ENCODE results near the gene HUNK. TPM values are rescaled to one million over a fixed set of nuclear protein-coding genes. Genes with fewer than 3 reads are reported as not detected.

Gene HUNK
- total and polyA plus RNA-seq, 2 experiments from 2014 or later, result 7.1 to 10.8 TPM

GRCh38 chr21:31961704-31962103 lies 88.9 kb downstream of the HUNK start:
- H2AFZ ChIP-seq, result no peak overlapping the region
- no peaks in the 10 kb centered on the region for H3K36me3 ChIP-seq (replicated peaks; ENCODE audit: insufficient read depth, low read depth)
- H3K9me2 ChIP-seq (replicated peaks; ENCODE audit: insufficient read depth), result no peaks in the 10 kb centered on the region
- H3K27ac ChIP-seq, result no peak overlapping the region
- H4K20me1 ChIP-seq (ENCODE audit: insufficient read depth, poor library complexity, severe bottlenecking), result no peaks in the 10 kb centered on the region
- H3K4me2 ChIP-seq, result no peak overlapping the region
- TF ChIP-seq CTCF (IDR thresholded peaks at IDR 0.05; ENCODE audit: poor library complexity) (no peak), EZH2phosphoT487 (IDR thresholded peaks at IDR 0.05; ENCODE audit: low read depth, severe bottlenecking, unreplicated experiment) (no peak), EZH2 (IDR thresholded peaks at IDR 0.05; ENCODE audit: borderline replicate concordance) (no peak)
- H3K27me3 ChIP-seq, result no peaks in the 10 kb centered on the region
- DNase-seq (ENCODE audit: low spot score), result no peak
- H3K79me2 ChIP-seq, result no peaks in the 10 kb centered on the region
- WGBS (ENCODE audit: low lambda C conversion rate, missing lambda C conversion rate), result 100% methylated on average over 1 of the region's 1 CpG
- H3K9me3 ChIP-seq (ENCODE audit: low read depth), result no peaks in the 10 kb centered on the region
- no peak overlapping the region for H3K4me3 ChIP-seq
- H3K4me1 ChIP-seq (ENCODE audit: insufficient read depth), result no peaks in the 10 kb centered on the region

- Histone ChIP-seq H3K27me3 (no peaks in the 10 kb centered on the region), H3K9me2 (replicated peaks; ENCODE audit: insufficient read depth) (no peaks in the 10 kb centered on the region), H3K9me3 (ENCODE audit: low read depth) (no peaks in the 10 kb centered on the region), H3K36me3 (replicated peaks; ENCODE audit: insufficient read depth, low read depth) (no peaks in the 10 kb centered on the region), H3K79me2 (no peaks in the 10 kb centered on the region), H2AFZ (no peak overlapping the region), H4K20me1 (ENCODE audit: insufficient read depth, poor library complexity, severe bottlenecking) (no peaks in the 10 kb centered on the region), H3K4me1 (ENCODE audit: insufficient read depth) (no peaks in the 10 kb centered on the region), H3K4me3 (no peak overlapping the region), H3K27ac (no peak overlapping the region), H3K4me2 (no peak overlapping the region)
- TF ChIP-seq CTCF (IDR thresholded peaks at IDR 0.05; ENCODE audit: poor library complexity) (no peak), EZH2phosphoT487 (IDR thresholded peaks at IDR 0.05; ENCODE audit: low read depth, severe bottlenecking, unreplicated experiment) (no peak), EZH2 (IDR thresholded peaks at IDR 0.05; ENCODE audit: borderline replicate concordance) (no peak)
- WGBS (ENCODE audit: low lambda C conversion rate, missing lambda C conversion rate), result 99% methylated on average over 6 of the region's 6 CpGs
- DNase-seq (ENCODE audit: low spot score), result no peak
Measured at GRCh38 chr21:31964692-31965091, 91.9 kb downstream of the HUNK start.

GRCh38 chr21:31967334-31967733 lies 94.5 kb downstream of the HUNK start:
- TF ChIP-seq EZH2phosphoT487 (IDR thresholded peaks at IDR 0.05; ENCODE audit: low read depth, severe bottlenecking, unreplicated experiment) (no peak), CTCF (IDR thresholded peaks at IDR 0.05; ENCODE audit: poor library complexity) (no peak), EZH2 (IDR thresholded peaks at IDR 0.05; ENCODE audit: borderline replicate concordance) (no peak)
- no peaks in the 10 kb centered on the region for H3K79me2 ChIP-seq
- H3K27me3 ChIP-seq, result no peaks in the 10 kb centered on the region
- H3K27ac ChIP-seq, result no peak overlapping the region
- WGBS (ENCODE audit: low lambda C conversion rate, missing lambda C conversion rate), result 63% methylated on average over 7 of the region's 7 CpGs
- H3K4me2 ChIP-seq, result no peak overlapping the region
- H3K4me3 ChIP-seq, result no peak overlapping the region
- no peaks in the 10 kb centered on the region for H3K4me1 ChIP-seq (ENCODE audit: insufficient read depth)
- no peak overlapping the region for H2AFZ ChIP-seq
- no peak for DNase-seq (ENCODE audit: low spot score)
- H3K36me3 ChIP-seq (replicated peaks; ENCODE audit: insufficient read depth, low read depth), result no peaks in the 10 kb centered on the region
- H3K9me2 ChIP-seq (replicated peaks; ENCODE audit: insufficient read depth), result no peaks in the 10 kb centered on the region
- no peaks in the 10 kb centered on the region for H4K20me1 ChIP-seq (ENCODE audit: insufficient read depth, poor library complexity, severe bottlenecking)
- no peaks in the 10 kb centered on the region for H3K9me3 ChIP-seq (ENCODE audit: low read depth)

GRCh38 chr21:31972622-31973021 lies 99.8 kb downstream of the HUNK start:
- Histone ChIP-seq H3K4me2 (no peak overlapping the region), H3K9me3 (ENCODE audit: low read depth) (no peaks in the 10 kb centered on the region), H4K20me1 (ENCODE audit: insufficient read depth, poor library complexity, severe bottlenecking) (no peaks in the 10 kb centered on the region), H3K27ac (no peak overlapping the region), H3K4me1 (ENCODE audit: insufficient read depth) (no peaks in the 10 kb centered on the region), H3K4me3 (no peak overlapping the region), H2AFZ (no peak overlapping the region), H3K79me2 (no peaks in the 10 kb centered on the region), H3K36me3 (replicated peaks; ENCODE audit: insufficient read depth, low read depth) (no peaks in the 10 kb centered on the region), H3K9me2 (replicated peaks; ENCODE audit: insufficient read depth) (no peaks in the 10 kb centered on the region), H3K27me3 (no peaks in the 10 kb centered on the region)
- no peak for DNase-seq (ENCODE audit: low spot score)
- WGBS (ENCODE audit: low lambda C conversion rate, missing lambda C conversion rate), result 88% methylated on average over 7 of the region's 7 CpGs
- TF ChIP-seq CTCF (IDR thresholded peaks at IDR 0.05; ENCODE audit: poor library complexity) (no peak), EZH2phosphoT487 (IDR thresholded peaks at IDR 0.05; ENCODE audit: low read depth, severe bottlenecking, unreplicated experiment) (no peak), EZH2 (IDR thresholded peaks at IDR 0.05; ENCODE audit: borderline replicate concordance) (no peak)
